Right lobe of liver (tissue), 4 donors: ENCODE results near the gene ST8SIA6.

Source experiments
- POLR2A ChIP-seq: fragments of 450-650 bp; IDR thresholded peaks from one replicate; pipeline ENCODE4 v1.6.1; 2017; ENCODE audit warnings: antibody characterized with exemption, mild to moderate bottlenecking
- TF ChIP-seq, protein P1 (sequence below), 4 donors: fragments of 200-600 bp in 3 of 4; fragments of 450-650 bp in 1 of 4; IDR thresholded peaks; one replicate each; pipeline versions ENCODE4 v1.5.1 to v1.8.0; 2016 to 2022; ENCODE audit warnings: antibody characterized with exemption in 4 of 4, mild to moderate bottlenecking in 2 of 4
- donor health status: DM: no; HTN: no; CAD: no.
- donor health status: DM: no; HTN: no; CAD: no.
- donor health status: DM: no; HTN: yes; CAD: no.

DNA sequence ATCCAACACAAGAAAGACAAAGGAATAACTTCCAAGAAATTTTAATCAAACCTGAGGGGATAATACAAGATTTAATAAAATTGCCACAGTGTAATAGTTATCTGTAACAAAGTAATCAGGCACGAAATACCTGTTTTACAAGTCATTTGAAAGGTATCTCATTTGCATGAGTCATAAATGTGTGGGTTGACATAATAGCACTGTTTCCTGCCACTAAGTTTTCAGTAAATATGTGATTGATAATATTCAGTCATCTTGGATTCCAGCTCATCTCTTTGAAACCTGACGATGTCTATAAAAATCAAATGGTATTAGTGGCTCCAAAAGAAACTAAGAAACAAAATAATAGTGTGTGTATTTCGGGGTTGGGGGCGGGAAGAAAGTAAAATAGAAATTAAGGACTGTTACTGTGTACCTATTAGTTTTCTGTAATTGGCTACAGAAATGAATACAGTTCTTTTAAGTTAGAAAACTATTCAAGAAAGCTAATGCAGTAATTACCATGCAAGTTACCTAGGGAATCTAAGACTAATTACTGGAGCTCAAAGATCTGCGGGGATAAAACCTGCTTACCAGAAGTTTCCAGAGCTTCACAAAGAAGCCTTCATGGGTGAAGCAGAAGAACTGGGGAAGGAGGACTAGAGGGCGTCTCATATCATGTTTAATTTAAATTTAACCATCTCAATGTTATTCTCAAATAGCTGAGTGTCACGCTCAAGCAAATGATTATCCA, 100.7 kb downstream of the ST8SIA6 start:
- no peak for TF ChIP-seq POLR2A
- TF ChIP-seq, protein P1, sequence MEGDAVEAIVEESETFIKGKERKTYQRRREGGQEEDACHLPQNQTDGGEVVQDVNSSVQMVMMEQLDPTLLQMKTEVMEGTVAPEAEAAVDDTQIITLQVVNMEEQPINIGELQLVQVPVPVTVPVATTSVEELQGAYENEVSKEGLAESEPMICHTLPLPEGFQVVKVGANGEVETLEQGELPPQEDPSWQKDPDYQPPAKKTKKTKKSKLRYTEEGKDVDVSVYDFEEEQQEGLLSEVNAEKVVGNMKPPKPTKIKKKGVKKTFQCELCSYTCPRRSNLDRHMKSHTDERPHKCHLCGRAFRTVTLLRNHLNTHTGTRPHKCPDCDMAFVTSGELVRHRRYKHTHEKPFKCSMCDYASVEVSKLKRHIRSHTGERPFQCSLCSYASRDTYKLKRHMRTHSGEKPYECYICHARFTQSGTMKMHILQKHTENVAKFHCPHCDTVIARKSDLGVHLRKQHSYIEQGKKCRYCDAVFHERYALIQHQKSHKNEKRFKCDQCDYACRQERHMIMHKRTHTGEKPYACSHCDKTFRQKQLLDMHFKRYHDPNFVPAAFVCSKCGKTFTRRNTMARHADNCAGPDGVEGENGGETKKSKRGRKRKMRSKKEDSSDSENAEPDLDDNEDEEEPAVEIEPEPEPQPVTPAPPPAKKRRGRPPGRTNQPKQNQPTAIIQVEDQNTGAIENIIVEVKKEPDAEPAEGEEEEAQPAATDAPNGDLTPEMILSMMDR (IDR thresholded peaks at IDR 0.05), result no peak
